Loucy (cell line): Measurements from ENCODE around the gene PIPOX.

Experiments used
- H2AFZ ChIP-seq: fragments of 200-600 bp; sonication (generic); 2 replicates; pipeline ENCODE4 v1.6.0; 2016; ENCODE audit warnings: antibody characterized with exemption, mild to moderate bottlenecking, low read length, moderate library complexity
- H3F3A ChIP-seq: fragments of 200-600 bp; 2 replicates; pipeline ENCODE4 v1.6.0; 2016; ENCODE audit warnings: antibody characterized with exemption, low read depth, mild to moderate bottlenecking
- H3K27me3 ChIP-seq: fragments of 200-600 bp; sonication (generic); 2 replicates; pipeline ENCODE4 v1.6.1; 2014; ENCODE audit warnings: low read length, mild to moderate bottlenecking; ENCODE audit not compliant: insufficient read depth, poor library complexity, severe bottlenecking
- H3K36me3 ChIP-seq: fragments of 200-600 bp; sonication (generic); 2 replicates; pipeline ENCODE4 v1.6.1; 2016; ENCODE audit warnings: low read length; ENCODE audit not compliant: insufficient read depth
- H3K4me1 ChIP-seq: fragments of 200-600 bp; sonication (generic); 2 replicates; pipeline ENCODE4 v1.5.1; 2014; ENCODE audit warnings: low read length, mild to moderate bottlenecking; ENCODE audit not compliant: insufficient read depth, poor library complexity, severe bottlenecking
- H3K4me2 ChIP-seq: fragments of 200-600 bp; sonication (generic); 2 replicates; pipeline ENCODE4 v1.6.0; 2014; ENCODE audit warnings: antibody characterized with exemption, low read length, low read depth, mild to moderate bottlenecking; ENCODE audit not compliant: poor library complexity, severe bottlenecking
- H3K4me3 ChIP-seq: fragments of 200-600 bp; sonication (generic); 2 replicates; pipeline ENCODE4 v1.5.1; 2014; ENCODE audit warnings: low read length, mild to moderate bottlenecking, mixed read lengths; ENCODE audit not compliant: poor library complexity, severe bottlenecking
- H3K79me2 ChIP-seq: fragments of 200-600 bp; sonication (generic); 2 replicates; pipeline ENCODE4 v1.6.1; 2014; ENCODE audit warnings: low read length; ENCODE audit not compliant: insufficient read depth
- H3K9ac ChIP-seq: fragments of 200-600 bp; sonication (generic); 2 replicates; pipeline ENCODE4 v1.6.0; 2014; ENCODE audit warnings: mild to moderate bottlenecking, low read depth, low read length, moderate library complexity; ENCODE audit not compliant: poor library complexity, severe bottlenecking
- H3K9me2 ChIP-seq: fragments of 200-600 bp; sonication (generic); replicated peaks from 2 replicates; pipeline ENCODE4 v1.6.1; 2016; ENCODE audit warnings: low read depth, low read length, mixed read lengths
- H3K9me3 ChIP-seq: fragments of 200-600 bp; sonication (generic); 2 replicates; pipeline ENCODE4 v1.6.1; 2014; ENCODE audit warnings: mild to moderate bottlenecking, antibody characterized with exemption, low read length, low read depth; ENCODE audit not compliant: insufficient read depth
- H4K20me1 ChIP-seq: fragments of 200-600 bp; sonication (generic); 2 replicates; pipeline ENCODE4 v1.6.0; 2014; ENCODE audit warnings: antibody characterized with exemption, low read length, mild to moderate bottlenecking; ENCODE audit not compliant: insufficient read depth, poor library complexity, severe bottlenecking
- EZH2phosphoT487 ChIP-seq: fragments of 200-600 bp; IDR thresholded peaks from 2 replicates; pipeline ENCODE4 v1.6.1; 2018; ENCODE audit warnings: antibody characterized with exemption, mild to moderate bottlenecking, moderate library complexity, borderline replicate concordance
- TF ChIP-seq, protein P1 (sequence below): fragments of 200-600 bp; sonication (generic); conservative IDR thresholded peaks from 2 replicates; pipeline ENCODE4 v1.5.1; 2014; ENCODE audit warnings: mild to moderate bottlenecking, antibody characterized with exemption, low read length

Gene PIPOX

DNA sequence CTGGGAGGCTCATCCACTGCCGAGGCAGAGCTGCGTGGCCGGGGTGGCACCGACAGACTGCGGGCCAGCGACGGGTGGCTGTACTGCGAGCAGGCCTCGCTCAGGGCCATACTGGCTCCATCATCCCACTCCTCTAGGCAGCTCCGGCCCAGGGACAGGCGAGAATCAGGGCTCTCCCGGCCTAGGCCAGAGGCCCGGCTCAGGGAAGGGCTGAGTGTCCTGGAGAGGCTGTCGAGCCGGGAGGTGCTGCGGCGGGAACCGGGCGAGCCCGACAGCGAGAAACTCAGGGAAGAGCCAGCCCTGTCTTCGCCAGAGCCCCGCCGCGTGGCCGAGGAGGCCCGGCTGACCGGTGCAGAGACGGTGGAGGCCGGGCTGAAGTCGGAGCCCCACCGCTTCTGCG lies 37.4 kb downstream of the PIPOX start:
- Histone ChIP-seq H3K79me2 (no peaks in the 10 kb centered on the region), H3K9me2 (no peaks in the 10 kb centered on the region), H3K4me2 (no peak overlapping the region), H3K4me3 (no peak overlapping the region), H3F3A (no peaks in the 10 kb centered on the region), H3K9me3 (no peaks in the 10 kb centered on the region), H3K36me3 (peaks cover 87% of the 10 kb centered on the region; the same call in 1 of the 2 replicates), H3K4me1 (no peaks in the 10 kb centered on the region), H2AFZ (no peak overlapping the region), H3K9ac (no peak overlapping the region), H4K20me1 (peaks cover 5% of the 10 kb centered on the region), H3K27me3 (no peaks in the 10 kb centered on the region)
- no peak for TF ChIP-seq EZH2phosphoT487
- TF ChIP-seq, protein P1, sequence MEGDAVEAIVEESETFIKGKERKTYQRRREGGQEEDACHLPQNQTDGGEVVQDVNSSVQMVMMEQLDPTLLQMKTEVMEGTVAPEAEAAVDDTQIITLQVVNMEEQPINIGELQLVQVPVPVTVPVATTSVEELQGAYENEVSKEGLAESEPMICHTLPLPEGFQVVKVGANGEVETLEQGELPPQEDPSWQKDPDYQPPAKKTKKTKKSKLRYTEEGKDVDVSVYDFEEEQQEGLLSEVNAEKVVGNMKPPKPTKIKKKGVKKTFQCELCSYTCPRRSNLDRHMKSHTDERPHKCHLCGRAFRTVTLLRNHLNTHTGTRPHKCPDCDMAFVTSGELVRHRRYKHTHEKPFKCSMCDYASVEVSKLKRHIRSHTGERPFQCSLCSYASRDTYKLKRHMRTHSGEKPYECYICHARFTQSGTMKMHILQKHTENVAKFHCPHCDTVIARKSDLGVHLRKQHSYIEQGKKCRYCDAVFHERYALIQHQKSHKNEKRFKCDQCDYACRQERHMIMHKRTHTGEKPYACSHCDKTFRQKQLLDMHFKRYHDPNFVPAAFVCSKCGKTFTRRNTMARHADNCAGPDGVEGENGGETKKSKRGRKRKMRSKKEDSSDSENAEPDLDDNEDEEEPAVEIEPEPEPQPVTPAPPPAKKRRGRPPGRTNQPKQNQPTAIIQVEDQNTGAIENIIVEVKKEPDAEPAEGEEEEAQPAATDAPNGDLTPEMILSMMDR: no peak

GRCh38 chr17:29080965-29081364 lies 38.0 kb downstream of the PIPOX start:
- Histone ChIP-seq H3K9ac (no peak overlapping the region), H3K79me2 (no peaks in the 10 kb centered on the region), H3K27me3 (no peaks in the 10 kb centered on the region), H3K36me3 (peaks cover 94% of the 10 kb centered on the region), H4K20me1 (peaks cover 5% of the 10 kb centered on the region), H2AFZ (no peak overlapping the region), H3F3A (no peaks in the 10 kb centered on the region), H3K9me2 (no peaks in the 10 kb centered on the region), H3K4me2 (no peak overlapping the region), H3K9me3 (no peaks in the 10 kb centered on the region), H3K4me3 (no peak overlapping the region), H3K4me1 (no peaks in the 10 kb centered on the region)
- TF ChIP-seq EZH2phosphoT487: no peak
- TF ChIP-seq, protein P1: no peak

DNA sequence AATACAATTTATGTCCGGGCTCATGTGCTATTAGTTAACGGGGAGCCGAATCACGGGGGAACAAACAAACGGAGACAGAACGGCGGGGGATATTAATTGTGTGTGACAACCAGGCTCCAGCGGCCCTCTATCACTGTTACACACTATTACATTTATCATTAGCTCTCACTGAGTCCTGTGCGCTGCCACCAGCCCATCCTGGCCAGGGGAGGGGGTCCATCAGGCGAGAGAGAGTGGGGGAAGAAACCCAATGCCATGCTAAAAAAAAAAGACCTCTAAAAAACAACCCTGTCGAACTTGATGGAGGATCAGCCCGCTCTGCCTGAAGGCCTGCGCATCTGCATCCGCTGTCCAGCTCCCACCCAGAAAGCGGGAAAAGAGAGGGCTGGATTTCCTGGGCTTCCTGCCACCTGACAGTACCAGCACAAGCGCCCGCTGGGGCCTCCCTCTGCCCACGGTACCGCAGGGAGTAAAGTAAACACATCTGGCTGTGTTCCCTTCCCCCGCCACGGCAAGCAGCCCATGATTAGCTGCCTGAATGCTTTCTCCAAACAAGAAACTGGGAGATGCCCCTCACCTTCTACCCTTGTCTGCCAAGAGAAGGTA lies 41.7 kb downstream of the PIPOX start:
- Histone ChIP-seq H3K9me2 (no peaks in the 10 kb centered on the region), H3K4me1 (no peaks in the 10 kb centered on the region), H2AFZ (no peak overlapping the region), H4K20me1 (no peaks in the 10 kb centered on the region), H3K36me3 (peaks cover 94% of the 10 kb centered on the region), H3K9me3 (no peaks in the 10 kb centered on the region), H3K4me2 (no peak overlapping the region), H3K27me3 (no peaks in the 10 kb centered on the region), H3K9ac (no peak overlapping the region), H3F3A (no peaks in the 10 kb centered on the region), H3K4me3 (no peak overlapping the region), H3K79me2 (no peaks in the 10 kb centered on the region)
- TF ChIP-seq EZH2phosphoT487: no peak
- TF ChIP-seq, protein P1: no peak
